ENCODE measurements around the gene CXXC5.

DNA sequence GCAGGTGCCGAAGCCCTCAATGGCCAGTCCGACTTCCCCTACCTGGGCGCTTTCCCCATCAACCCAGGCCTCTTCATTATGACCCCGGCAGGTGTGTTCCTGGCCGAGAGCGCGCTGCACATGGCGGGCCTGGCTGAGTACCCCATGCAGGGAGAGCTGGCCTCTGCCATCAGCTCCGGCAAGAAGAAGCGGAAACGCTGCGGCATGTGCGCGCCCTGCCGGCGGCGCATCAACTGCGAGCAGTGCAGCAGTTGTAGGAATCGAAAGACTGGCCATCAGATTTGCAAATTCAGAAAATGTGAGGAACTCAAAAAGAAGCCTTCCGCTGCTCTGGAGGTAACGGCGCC lies 32.9 kb downstream of the CXXC5 start:
- TF ChIP-seq POLR2A (IDR thresholded peaks at IDR 0.05; ENCODE audit: low read depth, low read length), result no peak
- no peak for TF ChIP-seq POLR2AphosphoS5 (IDR thresholded peaks at IDR 0.05; ENCODE audit: low read depth, low read length)
- no peak for TF ChIP-seq TAF1 (IDR thresholded peaks at IDR 0.05; ENCODE audit: borderline replicate concordance, low read depth, low read length)

All from GM12892 (cell line).